H9 (cell line): ENCODE measurements around the gene P4HB. TPM values are rescaled to one million over a fixed set of nuclear protein-coding genes. Genes with fewer than 3 reads are reported as not detected.

ENCODE experiments used
- DNase-seq: peaks from one replicate; pipeline ENCODE4 v3.0.0-alpha.2; 2017
- H2AFZ ChIP-seq: one replicate; pipeline ENCODE4 v1.6.1; 2013; ENCODE audit warnings: mild to moderate bottlenecking, low read length, control low read depth, moderate library complexity
- H2AK5ac ChIP-seq: 2 replicates; pipeline ENCODE4 v1.6.1; 2013; ENCODE audit warnings: low read length, control low read depth, mixed read lengths; ENCODE audit not compliant: insufficient read length
- H2BK120ac ChIP-seq: one replicate; pipeline ENCODE4 v1.6.1; 2013; ENCODE audit warnings: low read depth, mild to moderate bottlenecking, low read length, control low read depth, inconsistent platforms; ENCODE audit not compliant: poor library complexity, severe bottlenecking
- H2BK12ac ChIP-seq: 2 replicates; pipeline ENCODE4 v1.6.1; 2013; ENCODE audit warnings: low read length, control low read depth, mixed read lengths, low read depth; ENCODE audit not compliant: insufficient read length
- H2BK15ac ChIP-seq: 2 replicates; pipeline ENCODE4 v1.6.1; 2013; ENCODE audit warnings: low read depth, low read length, control low read depth
- H2BK20ac ChIP-seq: one replicate; pipeline ENCODE4 v1.6.1; 2013; ENCODE audit warnings: low read depth, mild to moderate bottlenecking, low read length, control low read depth, inconsistent platforms; ENCODE audit not compliant: poor library complexity, severe bottlenecking
- H2BK5ac ChIP-seq: 2 replicates; pipeline ENCODE4 v1.6.1; 2013; ENCODE audit warnings: low read length, control low read depth, mixed read lengths; ENCODE audit not compliant: insufficient read length
- H3K14ac ChIP-seq: 2 replicates; pipeline ENCODE4 v1.6.1; 2013; ENCODE audit warnings: low read length, control low read depth; ENCODE audit not compliant: insufficient read depth
- H3K18ac ChIP-seq: 2 replicates; pipeline ENCODE4 v1.6.1; 2013; ENCODE audit warnings: low read depth, mild to moderate bottlenecking, mixed read lengths, low read length, control low read depth; ENCODE audit not compliant: insufficient read length
- H3K23ac ChIP-seq: 2 replicates; pipeline ENCODE4 v1.6.1; 2013; ENCODE audit warnings: low read length, control low read depth, mixed read lengths, low read depth; ENCODE audit not compliant: insufficient read length
- H3K23me2 ChIP-seq: 2 replicates; pipeline ENCODE4 v1.6.1; 2013; ENCODE audit warnings: low read depth, mild to moderate bottlenecking, mixed read lengths, low read length, control low read depth; ENCODE audit not compliant: insufficient read length, poor library complexity, severe bottlenecking
- H3K27ac ChIP-seq: 2 replicates; pipeline ENCODE4 v1.5.1; 2013; ENCODE audit warnings: low read length, control low read depth, mixed read lengths, low read depth; ENCODE audit not compliant: insufficient read length
- H3K27me3 ChIP-seq: 2 replicates; pipeline ENCODE4 v1.6.1; 2013; ENCODE audit warnings: low read length, control low read depth, inconsistent platforms; ENCODE audit not compliant: insufficient read depth
- H3K4ac ChIP-seq: 2 replicates; pipeline ENCODE4 v1.6.1; 2013; ENCODE audit warnings: low read depth, mild to moderate bottlenecking, control low read depth, inconsistent platforms, low read length, moderate library complexity
- H3K4me1 ChIP-seq: 2 replicates; pipeline ENCODE4 v1.6.1; 2013; ENCODE audit warnings: low read length, control low read depth, inconsistent platforms; ENCODE audit not compliant: insufficient read depth
- H3K4me2 ChIP-seq: 2 replicates; pipeline ENCODE4 v1.6.1; 2013; ENCODE audit warnings: low read length, control low read depth, mixed read lengths; ENCODE audit not compliant: insufficient read length, insufficient read depth
- H3K56ac ChIP-seq: 2 replicates; pipeline ENCODE4 v1.6.1; 2013; ENCODE audit warnings: low read depth, mild to moderate bottlenecking, mixed read lengths, low read length, control low read depth; ENCODE audit not compliant: insufficient read length
- H3K79me1 ChIP-seq: 2 replicates; pipeline ENCODE4 v1.6.1; 2013; ENCODE audit warnings: low read depth, mild to moderate bottlenecking, moderate library complexity, low read length, control low read depth, inconsistent platforms; ENCODE audit not compliant: insufficient read depth, poor library complexity, severe bottlenecking
- H3K79me2 ChIP-seq: 2 replicates; pipeline ENCODE4 v1.6.1; 2013; ENCODE audit warnings: low read length, control low read depth, inconsistent platforms; ENCODE audit not compliant: insufficient read depth
- H3K9ac ChIP-seq: 2 replicates; pipeline ENCODE4 v1.6.1; 2013; ENCODE audit warnings: low read length, control low read depth, mixed read lengths; ENCODE audit not compliant: insufficient read length; ENCODE audit errors: extremely low read depth
- H3K9me3 ChIP-seq: one replicate; pipeline ENCODE4 v1.6.1; 2013; ENCODE audit warnings: low read depth, low read length, inconsistent platforms; ENCODE audit not compliant: control insufficient read depth
- H3T11ph ChIP-seq: one replicate; pipeline ENCODE4 v1.6.1; 2013; ENCODE audit warnings: mild to moderate bottlenecking, low read length, control low read depth, inconsistent platforms
- H4K20me1 ChIP-seq: one replicate; pipeline ENCODE4 v1.6.1; 2013; ENCODE audit not compliant: control insufficient read depth, insufficient read length, insufficient read depth
- H4K5ac ChIP-seq: 2 replicates; pipeline ENCODE4 v1.6.1; 2013; ENCODE audit warnings: low read depth, mild to moderate bottlenecking, mixed read lengths, low read length, control low read depth; ENCODE audit not compliant: insufficient read length
- H4K8ac ChIP-seq: replicated peaks from 2 replicates; pipeline ENCODE4 v1.6.1; 2013; ENCODE audit warnings: low read length, control low read depth, mixed read lengths, low read depth; ENCODE audit not compliant: insufficient read length
- H4K91ac ChIP-seq: 2 replicates; pipeline ENCODE4 v1.6.1; 2013; ENCODE audit warnings: low read depth, mild to moderate bottlenecking, moderate library complexity, mixed read lengths, low read length, control low read depth; ENCODE audit not compliant: insufficient read length
- H3K27ac Mint-ChIP-seq, 3 experiments: 2 replicates in 2 of 3; 3 replicates in 1 of 3; pipeline ENCODE4 v1.8.0; 2020 to 2021; ENCODE audit warnings: mixed read lengths in 3 of 3, mild to moderate bottlenecking in 1 of 3, moderate library complexity in 1 of 3
- H3K27me3 Mint-ChIP-seq: 2 replicates; pipeline ENCODE4 v1.8.0; 2021; ENCODE audit warnings: low read depth, mild to moderate bottlenecking, moderate library complexity, mixed read lengths
- H3K36me3 Mint-ChIP-seq, 3 experiments: 2 replicates in 2 of 3; 3 replicates in 1 of 3; pipeline ENCODE4 v1.8.0; 2020 to 2021; ENCODE audit warnings: low read depth in 3 of 3, mixed read lengths in 3 of 3; ENCODE audit not compliant: insufficient read depth in 1 of 3
- H3K4me1 Mint-ChIP-seq, 2 experiments: 2 replicates each; pipeline ENCODE4 v1.8.0; 2020; ENCODE audit warnings: mixed read lengths in 2 of 2
- H3K4me3 Mint-ChIP-seq, 2 experiments: 2 replicates in 1 of 2; 3 replicates in 1 of 2; pipeline ENCODE4 v1.8.0; 2020 to 2021; ENCODE audit warnings: mild to moderate bottlenecking in 2 of 2, mixed read lengths in 2 of 2, moderate library complexity in 1 of 2
- H3K9me3 Mint-ChIP-seq, 2 experiments: 2 replicates in 1 of 2; 3 replicates in 1 of 2; pipeline ENCODE4 v1.8.0; 2020; ENCODE audit warnings: mild to moderate bottlenecking in 2 of 2, mixed read lengths in 2 of 2, moderate library complexity in 1 of 2
- WGBS: extraction: QIAGEN DNeasy Blood & Tissue Kit; methylation state at CpG from one replicate; pipeline ENCODE4 v1.1.7; 2013; ENCODE audit warnings: missing lambda C conversion rate, low lambda C conversion rate, mixed read lengths; ENCODE audit not compliant: insufficient read length; ENCODE audit errors: extremely low coverage; 5-methylcytosine and 5-hydroxymethylcytosine counted together
- total RNA-seq: library from RNA; stranded (reverse); gene quantifications from 2 replicates; pipeline ENCODE4 v1.2.1, GENCODE V29; 2021
- TF ChIP-seq, protein P1 (sequence below): fragments of 200-600 bp; sonication (generic); conservative IDR thresholded peaks from 3 replicates; pipeline ENCODE4 v1.8.0; 2021; ENCODE audit warnings: antibody characterized with exemption, mild to moderate bottlenecking

Gene P4HB
- total RNA-seq, 1 experiment from 2014 or later: 366 TPM

DNA sequence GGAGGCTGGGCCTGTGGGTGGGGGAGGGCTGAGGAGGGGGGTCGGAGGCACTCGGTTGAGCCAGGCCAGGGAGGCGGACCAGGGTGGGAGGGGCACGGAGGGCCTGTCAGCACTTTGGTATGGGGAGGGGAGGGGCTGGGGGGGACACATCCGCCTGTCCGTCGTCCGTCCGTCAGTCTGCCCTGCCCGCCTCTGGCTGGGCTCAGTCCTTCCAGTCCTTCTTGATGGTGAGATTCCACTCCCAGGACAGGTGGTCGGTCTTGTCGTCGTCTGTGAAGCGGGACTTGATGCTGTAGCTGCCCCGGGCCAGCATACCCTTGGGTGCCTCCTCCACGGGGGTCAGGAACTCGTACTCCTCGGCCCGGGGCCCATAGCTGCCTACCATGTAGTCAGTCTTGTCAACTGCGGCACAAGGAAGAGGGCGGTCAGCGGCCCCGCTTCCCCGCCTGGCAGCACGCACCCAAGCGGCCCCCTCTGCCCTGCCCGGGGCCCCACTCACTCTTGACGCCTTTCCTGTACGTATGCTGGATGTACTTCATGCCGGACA is 8.4 kb upstream of the P4HB start:
- Histone ChIP-seq H2BK20ac (no peak overlapping the region), H3K27me3 (no peaks in the 10 kb centered on the region), H3K27ac (no peak overlapping the region), H3T11ph (no peak overlapping the region), H2BK12ac (no peak overlapping the region), H3K79me2 (no peaks in the 10 kb centered on the region; the same call in 1 of the 2 replicates), H4K5ac (no peak overlapping the region), H2BK120ac (no peak overlapping the region), H4K91ac (no peak overlapping the region), H3K18ac (no peak overlapping the region), H2AFZ (no peak overlapping the region), H3K56ac (no peak overlapping the region), H3K14ac (no peak overlapping the region), H3K23ac (no peak overlapping the region), H3K23me2 (peaks cover 8% of the 10 kb centered on the region), H3K9ac (no peak overlapping the region), H3K79me1 (no peaks in the 10 kb centered on the region), H3K4me2 (no peak overlapping the region), H3K9me3 (no peaks in the 10 kb centered on the region), H4K8ac (no peak overlapping the region), H4K20me1 (no peaks in the 10 kb centered on the region), H2BK5ac (no peak overlapping the region), H2AK5ac (no peak overlapping the region), H3K4ac (no peak overlapping the region), H3K4me1 (no peaks in the 10 kb centered on the region), H2BK15ac (no peak overlapping the region)
- H3K27ac Mint-ChIP-seq: peak overlapping the region in 2 of 3 experiments; percentile 81 to 94; a peak in 3 of 7 replicates
- H3K27me3 Mint-ChIP-seq: no peaks in the 10 kb centered on the region; the same call in 1 of the 2 replicates
- peaks cover 17 to 34% of the 10 kb centered on the region in 2 experiments for H3K4me1 Mint-ChIP-seq
- DNase-seq: peak; percentile 78
- no CpG with 5 or more reads among the region's 30 CpGs for WGBS
- TF ChIP-seq, protein P1, sequence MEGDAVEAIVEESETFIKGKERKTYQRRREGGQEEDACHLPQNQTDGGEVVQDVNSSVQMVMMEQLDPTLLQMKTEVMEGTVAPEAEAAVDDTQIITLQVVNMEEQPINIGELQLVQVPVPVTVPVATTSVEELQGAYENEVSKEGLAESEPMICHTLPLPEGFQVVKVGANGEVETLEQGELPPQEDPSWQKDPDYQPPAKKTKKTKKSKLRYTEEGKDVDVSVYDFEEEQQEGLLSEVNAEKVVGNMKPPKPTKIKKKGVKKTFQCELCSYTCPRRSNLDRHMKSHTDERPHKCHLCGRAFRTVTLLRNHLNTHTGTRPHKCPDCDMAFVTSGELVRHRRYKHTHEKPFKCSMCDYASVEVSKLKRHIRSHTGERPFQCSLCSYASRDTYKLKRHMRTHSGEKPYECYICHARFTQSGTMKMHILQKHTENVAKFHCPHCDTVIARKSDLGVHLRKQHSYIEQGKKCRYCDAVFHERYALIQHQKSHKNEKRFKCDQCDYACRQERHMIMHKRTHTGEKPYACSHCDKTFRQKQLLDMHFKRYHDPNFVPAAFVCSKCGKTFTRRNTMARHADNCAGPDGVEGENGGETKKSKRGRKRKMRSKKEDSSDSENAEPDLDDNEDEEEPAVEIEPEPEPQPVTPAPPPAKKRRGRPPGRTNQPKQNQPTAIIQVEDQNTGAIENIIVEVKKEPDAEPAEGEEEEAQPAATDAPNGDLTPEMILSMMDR: no peak
- H3K9me3 Mint-ChIP-seq: no peaks in the 10 kb centered on the region
- H3K36me3 Mint-ChIP-seq: peaks cover 5 to 22% (median 20%) of the 10 kb centered on the region in 3 experiments; a peak in 6 of 7 replicates
- peak overlapping the region; percentile 25 to 38; a peak in 1 of 5 replicates for H3K4me3 Mint-ChIP-seq
